Liver (tissue), 3 donors: ENCODE measurements around the gene TLR7.

ENCODE experiments used
- CTCF ChIP-seq: fragments of 150-350 bp; IDR thresholded peaks from 2 replicates; pipeline ENCODE4 v1.5.1; 2017; ENCODE audit warnings: improper control_type of control experiment, low read depth, low read length; ENCODE audit not compliant: missing input control
- JUND ChIP-seq, 2 donors: IDR thresholded peaks; 2 replicates each; pipeline ENCODE4 v1.6.1; 2016; ENCODE audit warnings: antibody characterized with exemption in 2 of 2
- TF ChIP-seq, protein P1 (sequence below): IDR thresholded peaks from 2 replicates; pipeline ENCODE4 v1.6.1; 2016; ENCODE audit warnings: antibody characterized with exemption
- donor health status: healthy.
- donor health status: healthy.

DNA sequence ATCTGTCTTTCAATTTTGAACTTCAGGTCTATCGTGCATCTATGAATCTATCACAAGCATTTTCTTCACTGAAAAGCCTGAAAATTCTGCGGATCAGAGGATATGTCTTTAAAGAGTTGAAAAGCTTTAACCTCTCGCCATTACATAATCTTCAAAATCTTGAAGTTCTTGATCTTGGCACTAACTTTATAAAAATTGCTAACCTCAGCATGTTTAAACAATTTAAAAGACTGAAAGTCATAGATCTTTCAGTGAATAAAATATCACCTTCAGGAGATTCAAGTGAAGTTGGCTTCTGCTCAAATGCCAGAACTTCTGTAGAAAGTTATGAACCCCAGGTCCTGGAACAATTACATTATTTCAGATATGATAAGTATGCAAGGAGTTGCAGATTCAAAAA is 19.7 kb downstream of the TLR7 start:
- no peak for TF ChIP-seq CTCF
- TF ChIP-seq JUND (IDR thresholded peaks at IDR 0.05), result no peak
- TF ChIP-seq, protein P1, sequence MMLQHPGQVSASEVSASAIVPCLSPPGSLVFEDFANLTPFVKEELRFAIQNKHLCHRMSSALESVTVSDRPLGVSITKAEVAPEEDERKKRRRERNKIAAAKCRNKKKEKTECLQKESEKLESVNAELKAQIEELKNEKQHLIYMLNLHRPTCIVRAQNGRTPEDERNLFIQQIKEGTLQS, result no peak
